ENCODE results near the gene LAMC1.

Gene LAMC1

DNA sequence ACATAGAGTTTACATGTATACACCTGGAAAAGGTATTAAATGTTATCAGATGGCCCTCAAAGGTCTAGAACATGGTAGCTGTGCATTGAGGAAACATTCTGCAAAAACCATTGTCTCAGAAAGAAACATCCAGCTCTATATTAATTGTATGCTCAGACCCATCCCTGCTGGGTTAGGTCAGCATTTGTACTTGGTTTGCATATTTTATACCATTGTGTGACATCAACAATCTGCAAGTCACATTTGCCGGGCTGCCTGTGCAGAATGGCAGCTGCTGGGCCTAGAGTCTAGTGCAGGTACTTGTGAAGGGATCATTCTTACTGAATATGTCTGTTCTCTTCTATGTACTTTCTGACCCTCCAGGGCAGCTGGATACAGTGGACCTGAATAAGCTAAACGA is 119.0 kb downstream of the LAMC1 start:
- H2AFZ ChIP-seq (ENCODE audit: low read depth) = no peak overlapping the region
- H3K4me3 ChIP-seq (IDR thresholded peaks at IDR 0.05; ENCODE audit: insufficient read depth, low read depth, low read length) = no peak overlapping the region
- no peaks in the 10 kb centered on the region for H3K79me2 ChIP-seq (ENCODE audit: insufficient read depth, low read depth)
- H3K36me3 ChIP-seq (ENCODE audit: insufficient read depth) = no peaks in the 10 kb centered on the region
- no peaks in the 10 kb centered on the region for H3K4me1 ChIP-seq (ENCODE audit: low read depth, poor library complexity, severe bottlenecking)
- H4K20me1 ChIP-seq (ENCODE audit: insufficient read depth) = no peaks in the 10 kb centered on the region
- TF ChIP-seq CTCF (conservative IDR thresholded peaks at IDR 0.05; ENCODE audit: low read depth, low read length) = no peak
- no peaks in the 10 kb centered on the region for H3K27me3 ChIP-seq (ENCODE audit: insufficient read depth, low read depth)
- H3K27ac ChIP-seq = no peak overlapping the region
- H3K4me2 ChIP-seq = no peak overlapping the region
- H3K9ac ChIP-seq = no peak overlapping the region

- H4K20me1 ChIP-seq (ENCODE audit: insufficient read depth) = no peaks in the 10 kb centered on the region
- no peaks in the 10 kb centered on the region for H3K36me3 ChIP-seq (ENCODE audit: insufficient read depth)
- H3K27me3 ChIP-seq (ENCODE audit: insufficient read depth, low read depth) = no peaks in the 10 kb centered on the region
- no peak overlapping the region for H2AFZ ChIP-seq (ENCODE audit: low read depth)
- no peaks in the 10 kb centered on the region for H3K4me1 ChIP-seq (ENCODE audit: low read depth, poor library complexity, severe bottlenecking)
- H3K79me2 ChIP-seq (ENCODE audit: insufficient read depth, low read depth) = no peaks in the 10 kb centered on the region
- TF ChIP-seq CTCF (conservative IDR thresholded peaks at IDR 0.05; ENCODE audit: low read depth, low read length) = no peak
- H3K27ac ChIP-seq = no peak overlapping the region
- no peak overlapping the region for H3K4me3 ChIP-seq (IDR thresholded peaks at IDR 0.05; ENCODE audit: insufficient read depth, low read depth, low read length)
- no peak overlapping the region for H3K9ac ChIP-seq
- no peak overlapping the region for H3K4me2 ChIP-seq
Measured at GRCh38 chr1:183143576-183144315, 120.5 kb downstream of the LAMC1 start.

DNA sequence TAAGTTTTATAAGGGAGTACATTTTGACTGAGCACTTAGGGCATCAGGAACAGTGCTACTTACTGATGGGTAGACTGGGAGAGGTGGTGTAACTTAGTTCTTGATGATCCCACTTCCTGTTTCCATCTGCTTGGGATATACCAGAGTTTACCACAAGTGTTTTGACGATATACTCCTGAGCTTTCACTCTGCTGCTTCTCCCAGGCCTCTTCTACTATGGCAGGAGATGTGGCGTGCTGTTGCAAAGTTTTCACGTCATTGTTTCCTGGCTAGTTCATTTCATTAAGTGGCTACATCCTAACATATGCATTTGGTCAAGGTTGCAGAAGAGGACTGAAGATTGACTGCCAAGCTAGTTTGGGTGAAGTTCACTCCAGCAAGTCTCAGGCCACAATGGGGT is 121.5 kb downstream of the LAMC1 start:
- Histone ChIP-seq H4K20me1 (ENCODE audit: insufficient read depth) (no peaks in the 10 kb centered on the region), H3K27me3 (ENCODE audit: insufficient read depth, low read depth) (no peaks in the 10 kb centered on the region), H3K9ac (no peak overlapping the region), H2AFZ (ENCODE audit: low read depth) (no peak overlapping the region), H3K4me1 (ENCODE audit: low read depth, poor library complexity, severe bottlenecking) (no peaks in the 10 kb centered on the region), H3K79me2 (ENCODE audit: insufficient read depth, low read depth) (no peaks in the 10 kb centered on the region), H3K27ac (no peak overlapping the region), H3K4me3 (IDR thresholded peaks at IDR 0.05; ENCODE audit: insufficient read depth, low read depth, low read length) (no peak overlapping the region), H3K36me3 (ENCODE audit: insufficient read depth) (no peaks in the 10 kb centered on the region), H3K4me2 (no peak overlapping the region)
- no peak for TF ChIP-seq CTCF (conservative IDR thresholded peaks at IDR 0.05; ENCODE audit: low read depth, low read length)

DNA sequence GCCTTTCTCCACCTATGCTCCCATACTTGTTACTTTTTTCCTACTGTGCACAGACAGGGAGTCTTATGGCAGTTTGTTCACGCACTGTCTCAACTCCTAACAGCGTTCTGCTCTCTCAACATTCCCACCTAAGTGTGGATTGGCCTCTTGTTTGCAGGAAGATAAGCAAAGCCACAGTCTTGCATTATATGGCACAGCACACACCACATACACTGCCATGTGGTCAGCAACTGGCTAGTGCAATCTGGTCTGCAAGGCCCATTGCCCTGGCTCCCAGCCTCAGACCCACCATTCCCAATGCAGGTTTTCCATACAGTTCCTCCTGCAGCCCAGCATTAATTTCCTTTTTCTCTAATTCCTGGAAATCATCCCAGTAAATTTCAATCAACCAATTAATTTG is 124.5 kb downstream of the LAMC1 start:
- TF ChIP-seq CTCF (conservative IDR thresholded peaks at IDR 0.05; ENCODE audit: low read depth, low read length) = no peak
- Histone ChIP-seq H3K27me3 (ENCODE audit: insufficient read depth, low read depth) (no peaks in the 10 kb centered on the region), H3K4me1 (ENCODE audit: low read depth, poor library complexity, severe bottlenecking) (no peaks in the 10 kb centered on the region), H3K4me2 (no peak overlapping the region), H3K4me3 (IDR thresholded peaks at IDR 0.05; ENCODE audit: insufficient read depth, low read depth, low read length) (no peak overlapping the region), H3K36me3 (ENCODE audit: insufficient read depth) (no peaks in the 10 kb centered on the region), H3K79me2 (ENCODE audit: insufficient read depth, low read depth) (no peaks in the 10 kb centered on the region), H2AFZ (ENCODE audit: low read depth) (no peak overlapping the region), H4K20me1 (ENCODE audit: insufficient read depth) (no peaks in the 10 kb centered on the region), H3K9ac (no peak overlapping the region), H3K27ac (no peak overlapping the region)
